HG03439 (cell line): Measurements from ENCODE around the gene ETS1.

ENCODE experiments used
- ATAC-seq: cut with Tn5 transposase; IDR thresholded peaks from one replicate; pipeline ENCODE4 v1.9.1; 2021; ENCODE audit warnings: mild to moderate bottlenecking, moderate library complexity; ENCODE audit not compliant: unreplicated experiment

ETS1 gene

DNA sequence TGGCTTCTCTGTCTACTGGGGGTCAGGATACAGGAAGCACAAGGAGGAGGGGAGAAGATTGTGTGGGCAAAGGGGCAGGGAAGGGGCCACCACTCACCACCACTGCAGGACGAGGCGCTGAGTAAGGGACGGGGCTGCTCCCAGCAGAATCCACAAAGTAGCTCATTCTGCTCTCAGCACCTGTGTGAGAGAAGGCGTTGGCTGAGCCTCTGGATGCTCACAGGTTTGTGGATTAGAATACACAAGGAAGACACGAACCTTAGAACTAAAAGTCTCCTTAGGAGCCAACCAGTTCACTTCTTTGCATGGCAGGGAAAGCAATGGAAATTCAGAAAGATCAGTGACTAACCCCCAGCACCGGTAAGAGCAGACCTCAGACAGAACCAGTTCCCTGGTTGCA is 14.4 kb downstream of the ETS1 start:
- no peak for ATAC-seq

DNA sequence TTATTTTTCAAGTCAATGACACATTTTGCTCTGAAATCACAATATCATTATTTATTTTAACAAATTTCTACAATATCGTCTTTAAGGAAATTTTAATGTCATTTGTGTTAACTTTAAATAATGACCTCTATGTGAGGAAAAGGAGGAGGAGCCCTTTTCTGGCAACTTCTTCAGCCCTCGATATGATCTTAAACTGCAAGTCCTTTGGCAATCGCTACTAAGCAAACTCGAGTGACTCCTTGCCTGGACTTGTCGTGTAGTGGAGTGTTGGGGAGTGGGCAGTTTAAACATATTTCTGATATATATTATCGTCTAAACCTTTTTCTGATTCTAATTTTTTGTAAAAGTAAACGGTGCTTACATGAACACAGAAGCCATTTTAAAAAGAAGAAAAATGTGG is 16.7 kb downstream of the ETS1 start:
- ATAC-seq, result no peak

DNA sequence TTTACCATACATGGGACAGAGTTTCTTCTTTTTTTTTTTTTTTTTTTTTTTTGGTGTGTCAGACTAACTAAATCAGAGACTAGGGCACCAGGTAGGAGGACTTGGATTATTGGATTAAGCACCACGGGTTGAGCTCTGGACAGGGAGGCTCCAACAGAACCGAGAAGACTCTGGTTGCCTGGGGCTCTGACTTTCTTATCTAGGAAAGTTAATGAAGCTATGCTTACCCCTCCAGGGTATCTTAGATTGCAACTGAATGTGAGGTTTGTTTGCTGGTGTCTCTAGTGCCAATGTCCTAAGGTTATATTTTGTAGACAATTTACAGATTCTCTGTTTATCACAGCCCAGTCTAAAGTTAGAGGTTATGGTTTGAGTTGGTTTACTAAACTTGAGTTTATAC is 18.1 kb downstream of the ETS1 start:
- ATAC-seq, result no peak

DNA sequence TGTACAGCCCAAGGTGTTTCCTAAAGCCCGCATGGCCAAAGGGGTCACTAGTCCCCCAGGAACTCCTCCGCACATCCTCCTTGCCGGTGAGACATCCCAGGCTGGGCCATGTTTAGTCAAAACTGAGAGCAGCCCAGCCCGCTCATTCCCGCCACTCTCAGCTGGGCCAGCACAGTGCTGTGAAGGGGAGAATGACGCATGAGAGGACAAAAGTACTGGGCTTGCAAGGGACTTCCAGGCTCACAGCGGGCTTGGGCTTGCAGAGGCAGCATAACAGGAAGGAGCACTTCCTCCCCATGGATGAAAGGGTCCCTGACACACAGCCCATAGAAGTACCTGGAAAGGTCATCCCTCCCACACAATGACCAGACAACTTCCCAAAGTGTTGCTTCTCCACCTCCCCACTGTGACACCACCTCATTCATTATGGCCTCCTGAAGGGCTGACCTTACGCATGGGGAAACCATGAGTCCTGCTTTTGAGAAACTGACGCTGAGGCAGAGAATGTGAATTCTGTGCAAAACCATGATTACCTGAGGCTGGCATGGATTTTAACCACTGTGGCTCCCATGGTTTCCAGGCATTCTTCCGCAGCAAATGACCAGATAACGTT is 19.1 kb downstream of the ETS1 start:
- no peak for ATAC-seq

DNA sequence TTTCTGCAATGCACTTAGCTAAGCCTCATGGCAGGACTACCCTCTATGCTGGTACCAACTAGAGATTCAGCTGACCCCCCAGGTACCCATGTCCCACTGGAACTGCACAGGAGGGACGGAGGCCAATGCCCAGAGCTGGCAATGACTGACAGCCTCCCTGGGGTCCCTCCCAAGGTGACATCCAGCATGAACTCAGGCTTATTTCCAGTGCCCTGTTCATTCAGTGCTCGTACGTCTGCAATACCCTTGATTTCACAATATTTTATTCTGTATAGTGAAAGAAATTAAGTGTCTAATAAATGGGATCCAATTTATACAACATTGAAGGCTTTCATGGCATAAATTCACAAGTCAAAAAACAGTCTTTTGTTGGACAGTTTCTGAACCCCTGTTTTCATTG is 20.2 kb downstream of the ETS1 start:
- no peak for ATAC-seq

DNA sequence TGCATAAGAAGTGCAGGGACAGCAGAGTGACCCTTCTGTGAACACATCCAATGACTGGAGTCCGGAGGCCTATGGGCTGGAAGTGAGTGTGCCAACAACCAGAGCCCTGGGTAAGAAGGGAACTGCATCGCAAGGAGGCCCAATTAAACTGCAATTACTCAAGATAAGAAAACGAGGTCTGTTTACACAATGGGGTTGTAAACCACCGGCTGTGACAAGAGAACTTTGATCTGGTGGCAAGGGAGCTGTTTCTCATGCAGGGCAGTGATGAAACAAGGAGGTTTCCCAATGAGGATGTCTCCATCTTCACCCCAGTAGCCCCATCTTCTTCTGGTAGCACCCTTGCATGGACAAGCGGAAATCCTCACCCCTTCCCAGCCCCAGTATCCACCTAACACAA is 21.5 kb downstream of the ETS1 start:
- no peak for ATAC-seq

DNA sequence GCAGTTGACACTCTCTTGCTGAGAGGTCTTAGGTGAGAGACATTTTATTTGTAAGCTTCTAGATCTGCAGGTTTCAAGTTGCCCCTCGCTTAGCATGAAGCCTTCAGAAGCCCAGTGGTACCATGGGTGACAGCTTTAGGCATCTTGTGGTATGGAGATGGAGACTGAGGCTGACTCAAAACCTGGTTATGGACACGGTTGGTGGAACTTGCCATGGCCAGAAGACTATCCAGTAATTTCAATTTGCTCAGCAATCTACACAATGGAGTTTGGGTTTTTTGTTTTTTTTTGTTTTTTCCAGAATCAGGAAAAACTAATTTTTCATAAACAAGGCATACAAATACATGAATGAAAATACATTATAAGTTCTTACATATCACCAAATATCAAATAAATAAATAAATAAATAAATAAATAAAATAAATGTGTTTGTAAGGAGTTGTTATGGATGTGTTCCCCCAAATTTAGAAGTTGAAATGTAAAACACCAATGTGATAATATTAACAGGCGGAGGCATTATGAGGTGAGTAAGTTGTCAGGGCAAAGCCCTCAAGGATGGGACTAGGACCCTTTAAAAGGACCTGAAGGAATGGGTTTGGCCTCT is 22.6 kb downstream of the ETS1 start:
- no peak for ATAC-seq

DNA sequence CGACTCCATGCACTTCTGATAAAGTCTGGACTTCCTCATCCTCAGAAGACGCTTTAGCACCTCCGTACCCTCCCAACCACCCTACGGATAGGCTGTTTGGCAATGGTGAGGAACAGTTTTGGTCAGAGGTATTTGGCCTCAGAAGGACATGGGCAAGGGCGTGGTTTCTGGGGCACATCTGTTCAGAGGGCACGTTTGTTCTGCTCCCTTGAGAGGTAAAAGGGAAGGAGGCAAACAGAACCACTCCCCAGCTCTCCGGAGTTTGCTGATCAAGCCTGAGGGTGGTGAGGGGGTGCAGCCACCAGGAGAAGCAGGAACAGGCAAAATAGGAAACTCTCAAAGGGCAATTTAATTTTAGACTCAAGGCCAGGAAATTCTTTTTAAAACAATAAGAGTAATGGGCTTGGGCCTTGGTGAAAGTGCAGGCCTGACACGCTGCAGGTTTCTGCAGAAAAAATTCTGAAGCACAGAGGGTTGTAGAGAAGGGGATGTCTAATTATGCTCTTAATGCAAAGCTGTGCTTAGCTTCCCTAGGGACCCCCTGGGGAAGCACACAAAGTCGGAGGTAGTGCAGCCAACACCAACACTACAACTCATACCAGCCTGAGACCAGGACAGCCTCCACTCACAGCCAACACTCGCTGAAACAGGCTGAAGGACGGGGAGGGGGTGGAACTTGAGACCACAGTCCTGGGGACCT is 23.3 kb downstream of the ETS1 start:
- ATAC-seq, result no peak

DNA sequence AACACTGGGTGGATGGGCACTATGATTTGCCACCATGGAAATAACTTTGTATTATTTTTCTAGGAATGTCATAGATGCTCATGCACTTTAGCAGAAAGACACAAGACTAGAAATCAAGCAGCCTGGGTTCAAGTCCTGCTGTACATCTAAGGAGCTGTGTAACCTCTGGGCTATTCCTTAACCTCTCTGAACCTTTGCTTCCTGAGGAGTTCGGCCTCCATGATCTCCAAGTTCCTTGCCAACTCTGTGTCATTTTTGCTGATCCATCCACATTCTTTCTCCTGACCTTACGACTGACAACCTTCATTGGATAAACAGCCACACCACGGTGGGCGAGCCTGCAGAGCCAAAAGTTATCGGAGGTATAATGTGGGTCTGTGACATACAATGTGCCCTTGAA is 24.1 kb downstream of the ETS1 start:
- no peak for ATAC-seq

DNA sequence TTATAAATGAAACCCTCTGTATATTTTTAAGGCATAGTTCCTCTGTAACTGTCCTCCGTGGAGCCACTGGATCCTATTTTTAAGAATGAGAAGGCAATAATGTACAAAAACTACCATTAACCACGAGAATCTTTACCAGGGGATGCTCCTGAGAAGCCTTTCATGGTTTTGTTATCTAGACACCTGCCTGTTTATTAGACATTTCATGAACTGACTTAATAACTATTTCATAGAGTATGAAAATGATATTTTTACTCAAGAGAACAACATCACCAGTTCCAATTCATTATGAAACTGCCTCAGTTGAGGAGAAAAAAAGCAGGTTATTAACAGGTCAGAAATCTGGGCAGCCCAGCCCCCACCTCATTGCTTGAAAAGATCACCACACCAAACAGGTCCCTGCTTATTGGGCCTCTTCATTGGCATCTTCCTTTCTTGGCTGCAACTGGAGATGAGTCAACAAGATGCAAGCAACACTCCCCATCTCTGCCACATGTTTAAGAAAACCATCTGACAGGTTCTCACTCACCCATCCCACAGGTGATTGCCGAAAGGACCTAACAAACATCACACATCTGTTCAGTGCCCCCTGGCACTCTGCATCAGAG is 27.8 kb downstream of the ETS1 start:
- no peak for ATAC-seq

DNA sequence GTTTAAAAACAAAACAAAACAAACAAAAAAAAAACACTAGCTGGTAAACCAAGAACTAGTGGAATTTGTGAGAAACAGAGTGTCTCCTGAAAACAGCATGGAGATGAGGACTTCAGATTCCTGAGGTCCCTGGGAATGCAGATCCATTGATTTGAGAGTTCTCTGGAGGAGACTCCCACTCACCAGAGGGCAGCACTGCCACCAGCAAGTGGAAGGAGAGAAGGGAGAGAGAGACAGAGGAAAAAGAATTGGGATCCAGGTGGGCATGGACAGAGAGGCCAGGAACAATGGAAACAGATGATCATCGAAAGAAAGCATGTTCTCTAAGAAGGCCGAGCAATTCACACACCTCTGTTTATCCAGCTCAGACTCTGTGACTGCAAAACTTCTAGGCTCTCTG is 31.8 kb downstream of the ETS1 start:
- no peak for ATAC-seq

DNA sequence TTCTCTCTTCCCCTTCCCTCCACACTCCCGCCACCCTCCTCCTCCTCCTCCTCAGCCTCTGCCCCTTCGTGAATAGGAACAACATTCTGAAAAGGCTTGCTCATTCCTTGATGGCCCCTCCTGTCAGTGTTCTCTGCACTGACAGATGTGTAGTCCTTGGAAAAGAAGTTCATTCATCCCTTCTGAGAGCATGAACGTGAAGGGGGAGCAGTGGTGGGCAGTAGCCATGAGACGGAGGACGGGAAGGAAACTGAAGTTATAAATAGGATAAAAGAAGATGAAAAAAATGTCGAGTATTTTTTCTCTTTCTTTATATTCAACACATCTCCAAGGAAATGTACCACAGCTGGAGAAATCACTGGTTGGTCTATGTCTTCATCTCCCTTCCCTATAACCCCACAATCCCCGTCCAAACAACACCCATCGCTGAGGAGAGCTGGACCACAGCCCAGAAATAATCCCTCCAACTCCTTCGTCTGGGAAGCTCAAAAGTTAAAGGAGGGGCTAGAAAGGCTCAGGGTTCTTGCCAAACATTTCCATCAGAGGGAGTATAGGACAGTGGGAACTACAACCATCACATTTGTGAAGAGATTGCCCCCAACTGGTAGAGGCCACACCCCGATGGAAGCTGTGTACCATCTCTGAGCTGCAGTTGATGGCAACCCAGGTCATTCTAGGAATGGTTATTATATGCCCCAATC is 33.5 kb downstream of the ETS1 start:
- no peak for ATAC-seq

DNA sequence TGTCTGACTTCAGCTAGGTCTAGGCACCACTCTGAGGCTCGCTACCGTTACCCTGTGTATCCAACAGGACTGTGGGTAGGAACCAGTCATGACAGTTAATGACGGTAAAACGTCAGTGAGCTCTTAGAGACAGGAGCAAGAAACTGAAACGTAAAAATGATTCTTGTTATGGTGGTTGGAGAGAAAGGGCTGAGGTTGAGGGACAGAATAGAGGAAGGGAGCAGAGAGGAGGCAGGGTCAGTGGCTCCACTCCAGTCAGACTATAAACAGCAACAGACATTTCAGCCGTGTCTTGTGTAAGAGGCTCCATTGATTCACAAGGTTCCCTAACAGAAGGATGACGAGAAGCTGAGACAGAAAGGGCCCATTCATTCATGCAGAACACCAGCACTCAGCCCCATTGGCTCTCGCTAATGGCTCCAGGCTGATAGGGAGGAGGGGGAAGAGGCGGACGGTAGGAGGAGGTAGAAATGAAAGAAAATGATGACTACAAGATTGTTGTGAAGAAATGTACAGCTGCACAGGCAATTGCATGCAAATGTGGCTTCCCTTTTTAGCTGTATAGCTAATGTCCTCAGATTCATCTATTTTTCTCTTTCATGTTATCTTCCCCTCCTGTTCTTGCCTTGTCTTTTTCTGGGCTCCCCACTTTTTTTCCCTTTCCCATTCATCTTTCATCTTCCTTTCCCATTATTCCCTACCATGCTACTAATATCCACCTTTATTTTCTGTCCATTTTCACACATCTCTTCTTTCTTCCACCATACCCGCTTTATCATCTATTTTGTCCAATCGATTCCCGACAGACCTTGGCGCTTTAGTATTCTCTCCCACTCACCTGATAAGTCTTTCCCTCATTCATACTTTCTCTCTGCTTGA is 34.3 kb downstream of the ETS1 start:
- peak; percentile 55 for ATAC-seq

DNA sequence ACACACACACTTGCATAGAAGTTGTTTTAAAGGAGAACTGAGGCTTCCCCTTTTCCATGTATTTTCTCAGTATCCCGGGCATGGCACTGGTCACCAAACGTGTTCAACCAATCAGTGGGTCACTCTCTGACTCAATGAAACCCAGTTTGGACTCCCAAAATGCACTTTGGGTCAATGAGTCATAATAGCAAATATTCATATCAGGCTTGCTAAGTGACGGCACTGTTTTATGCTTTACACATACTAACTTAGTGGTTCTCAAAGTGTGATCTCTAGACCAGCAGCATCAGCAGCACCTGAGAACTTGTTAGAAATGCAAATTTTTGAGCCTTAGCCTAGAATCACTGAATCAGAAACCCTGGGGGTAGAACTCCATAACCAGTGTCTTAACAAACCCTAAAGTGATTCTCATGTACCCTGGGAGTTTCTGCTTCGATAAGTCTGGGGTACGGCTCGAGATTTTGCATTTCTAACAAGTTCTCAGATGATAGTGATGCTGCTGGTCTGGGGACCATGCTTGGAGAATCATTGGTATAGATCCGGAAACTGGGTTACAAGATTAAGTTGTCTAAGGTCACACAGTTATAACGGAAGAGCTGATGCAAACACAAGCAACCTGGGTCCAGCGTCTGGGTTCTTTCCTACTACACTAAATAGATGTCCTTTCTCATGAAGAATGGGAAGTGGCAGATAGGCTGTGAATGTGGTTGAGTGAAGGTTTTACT is 35.6 kb downstream of the ETS1 start:
- peak; percentile 67 for ATAC-seq

DNA sequence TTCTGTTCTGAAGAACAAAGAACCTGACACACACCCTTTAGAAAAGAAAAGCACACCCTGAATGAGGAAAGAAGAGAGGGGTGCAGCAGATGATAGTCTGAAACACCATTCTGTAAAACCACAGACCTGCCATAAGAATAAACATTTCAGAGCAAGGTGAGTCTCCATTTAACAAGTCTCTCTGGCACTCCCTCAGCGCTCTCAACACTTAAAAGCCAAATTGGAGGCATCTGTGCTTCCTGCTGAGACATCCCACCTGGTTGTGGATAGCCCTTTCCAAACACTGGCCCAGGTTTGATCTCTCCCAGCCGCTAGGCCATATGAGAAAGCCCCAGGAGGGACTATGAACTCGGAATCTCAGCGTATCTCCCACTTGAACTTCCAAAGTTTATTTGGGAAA is 36.3 kb downstream of the ETS1 start:
- ATAC-seq, result no peak

DNA sequence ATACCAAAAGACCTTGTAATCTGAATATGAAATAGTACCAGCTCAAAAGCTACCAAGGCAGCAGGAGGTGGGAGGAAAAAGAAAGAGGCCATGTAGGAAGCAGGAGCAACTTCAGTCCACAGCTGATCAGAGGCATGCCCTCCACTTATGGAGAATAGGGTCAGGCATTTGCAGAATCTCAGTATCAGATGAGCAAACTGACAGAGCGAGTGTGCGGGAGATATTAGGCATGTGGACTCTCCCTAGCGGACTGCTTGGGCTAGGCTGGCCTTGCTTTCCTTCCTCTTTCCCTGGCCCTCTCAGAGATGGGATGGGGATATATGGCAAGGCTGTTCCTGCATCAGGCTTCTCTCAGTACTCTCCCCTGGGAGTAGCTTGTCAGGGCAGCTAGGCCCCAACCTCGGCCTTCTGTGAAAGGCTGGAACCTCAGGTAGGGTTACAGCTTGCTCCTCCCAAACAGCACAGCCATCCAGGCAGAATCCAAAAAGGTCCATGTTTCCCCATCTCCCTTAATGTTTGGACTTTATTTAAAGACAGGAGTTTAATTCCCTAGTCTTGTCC is 37.0 kb downstream of the ETS1 start:
- no peak for ATAC-seq

DNA sequence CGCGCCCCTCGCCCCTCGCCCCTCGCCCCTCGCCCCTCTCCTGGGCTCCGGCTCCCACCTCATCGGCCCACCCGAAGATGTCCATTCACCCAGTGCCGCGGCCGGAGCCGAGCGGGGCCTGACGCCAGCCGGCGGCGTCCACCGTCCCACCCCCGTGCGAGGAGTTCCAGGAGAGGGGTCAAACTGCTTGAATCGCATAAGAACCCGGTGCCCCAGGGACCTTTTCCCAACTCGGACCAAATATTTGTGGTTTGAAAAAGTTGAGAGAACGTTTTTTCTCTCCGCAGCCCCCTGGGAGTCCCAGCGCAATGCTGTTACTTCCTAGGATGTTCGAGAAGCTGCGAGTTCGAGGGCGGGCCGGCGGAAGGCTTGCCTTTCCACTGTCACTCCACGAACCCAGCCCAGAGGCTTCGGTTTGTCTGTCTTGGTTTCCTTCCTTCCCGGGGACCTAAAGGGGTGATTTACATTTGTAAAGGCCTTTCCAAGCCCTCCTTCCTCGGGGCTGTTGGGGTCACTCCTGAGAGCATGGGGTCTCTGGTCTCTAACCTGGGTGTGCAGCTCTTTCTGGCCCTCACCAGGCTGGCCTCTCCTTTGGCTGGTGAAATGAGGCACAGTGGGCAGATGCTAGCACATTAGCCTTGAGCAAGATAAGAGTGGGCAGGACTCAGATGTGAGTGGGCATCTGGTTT is 38.0 kb downstream of the ETS1 start:
- no peak for ATAC-seq

DNA sequence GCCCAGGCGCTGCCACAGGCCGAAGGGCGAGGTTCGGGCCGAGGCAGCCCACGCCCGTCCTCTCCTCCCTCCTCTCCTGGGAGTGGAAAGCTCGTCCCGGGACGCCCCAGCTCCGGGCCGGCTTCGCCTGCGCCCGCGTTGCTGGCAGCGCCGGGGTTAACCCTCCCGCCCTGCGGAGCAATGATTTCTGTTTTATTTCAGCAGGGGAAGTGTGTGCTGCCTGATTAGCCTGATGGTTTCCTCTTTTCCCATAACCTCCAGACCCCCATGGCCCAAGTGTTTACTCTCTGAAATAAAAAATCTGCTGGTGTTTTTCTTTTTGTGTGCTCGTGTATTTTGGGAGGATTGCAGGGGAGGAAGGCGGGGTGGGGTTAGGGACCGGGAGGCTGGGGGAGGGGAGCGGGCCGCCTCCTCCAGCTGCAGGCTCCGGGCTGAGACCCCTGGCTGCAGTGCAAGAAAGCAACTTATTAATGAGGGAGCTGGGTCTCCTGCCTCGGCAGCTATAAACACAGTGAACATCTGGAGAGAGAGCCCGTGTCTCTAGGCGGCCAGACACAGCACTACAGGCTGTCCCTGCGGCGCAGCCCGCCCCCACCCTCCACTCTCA is 38.6 kb downstream of the ETS1 start:
- no peak for ATAC-seq
